Keratinocyte (primary cell): ENCODE results near the gene EIF2A. TPM values are rescaled to one million over a fixed set of nuclear protein-coding genes. Genes with fewer than 3 reads are reported as not detected.

ENCODE experiments used
- DNase-seq: peaks from one replicate; pipeline ENCODE4 v3.0.0-alpha.2; 2011; ENCODE audit warnings: low read depth, missing footprints, low spot score
- FAIRE-seq: peaks from 2 replicates; lab custom pipeline; 2011; peaks lifted over from hg19 to GRCh38; lab: Jason Lieb, UNC
- H2AFZ ChIP-seq: 2 replicates; pipeline ENCODE4 v1.6.0; 2012; ENCODE audit warnings: low read length, control low read depth, inconsistent platforms; ENCODE audit not compliant: control insufficient read depth
- H3K27ac ChIP-seq: 2 replicates; pipeline ENCODE4 v1.5.1; 2011; ENCODE audit warnings: low read length; ENCODE audit not compliant: control insufficient read depth, insufficient read depth
- H3K27me3 ChIP-seq: 3 replicates; pipeline ENCODE4 v1.6.0; 2011; ENCODE audit warnings: low read length; ENCODE audit not compliant: control insufficient read depth, insufficient read depth; ENCODE audit errors: extremely low read depth
- H3K36me3 ChIP-seq, 2 experiments: 2 replicates in 1 of 2; 3 replicates in 1 of 2; pipeline ENCODE4 v1.5.1; 2011; ENCODE audit warnings: low read length in 2 of 2, mild to moderate bottlenecking in 1 of 2; ENCODE audit not compliant: control insufficient read depth in 2 of 2, insufficient read depth in 2 of 2; ENCODE audit errors: extremely low read depth in 1 of 2
- H3K4me1 ChIP-seq: 3 replicates; pipeline ENCODE4 v1.5.1; 2011; ENCODE audit warnings: low read length; ENCODE audit not compliant: control insufficient read depth, insufficient read depth; ENCODE audit errors: extremely low read depth
- H3K4me2 ChIP-seq: 3 replicates; pipeline ENCODE4 v1.6.0; 2011; ENCODE audit warnings: low read depth, low read length; ENCODE audit not compliant: control insufficient read depth, insufficient read depth; ENCODE audit errors: extremely low read depth
- H3K4me3 ChIP-seq, 3 experiments: fragments of 200-600 bp in 1 of 3; sonication (generic) in 1 of 3; 2 replicates in 2 of 3; 3 replicates in 1 of 3; pipeline ENCODE4 v1.5.1; 2011 to 2016; ENCODE audit warnings: low read length in 3 of 3, mild to moderate bottlenecking in 3 of 3, control low read depth in 2 of 3, inconsistent platforms in 1 of 3, low read depth in 1 of 3, mixed read lengths in 1 of 3, mixed run types in 1 of 3, moderate library complexity in 1 of 3; ENCODE audit not compliant: control insufficient read depth in 2 of 3, insufficient read depth in 2 of 3; ENCODE audit errors: extremely low read depth in 1 of 3
- H3K79me2 ChIP-seq: 2 replicates; pipeline ENCODE4 v1.6.0; 2012; ENCODE audit warnings: low read length; ENCODE audit not compliant: control insufficient read depth, insufficient read depth
- H3K9ac ChIP-seq: 3 replicates; pipeline ENCODE4 v1.6.0; 2011; ENCODE audit warnings: low read length; ENCODE audit not compliant: control insufficient read depth, insufficient read depth; ENCODE audit errors: extremely low read depth
- H3K9me1 ChIP-seq: 3 replicates; pipeline ENCODE4 v1.6.0; 2011; ENCODE audit warnings: low read length; ENCODE audit not compliant: control insufficient read depth, insufficient read depth; ENCODE audit errors: extremely low read depth
- H3K9me3 ChIP-seq: 2 replicates; pipeline ENCODE4 v1.5.1; 2012; ENCODE audit warnings: low read depth, low read length; ENCODE audit not compliant: control insufficient read depth
- H4K20me1 ChIP-seq: 3 replicates; pipeline ENCODE4 v1.6.0; 2011; ENCODE audit warnings: low read length; ENCODE audit not compliant: control insufficient read depth, insufficient read depth; ENCODE audit errors: extremely low read depth
- EZH2 ChIP-seq: IDR thresholded peaks from one replicate; pipeline ENCODE4 v1.6.1; 2012; ENCODE audit warnings: inconsistent platforms, mild to moderate bottlenecking, low read length, moderate library complexity
- dilution Hi-C: fragments of 300-500 bp; cut with MboI; formaldehyde crosslinking; loops from one replicate; pipeline ENCODE4 v1.7.0; 2020; ENCODE audit warnings: low sequenced_read_pairs; ENCODE audit not compliant: extremely low pct_ligation_motif_present
- polyA plus RNA-seq, 5 experiments: library from polyadenylated mRNA; depleted of rRNA in 3 of 5; stranded (reverse) in 3 of 5; stranded (forward) in 1 of 5; unstranded in 1 of 5; fragments of >200 nt; gene quantifications; 1 replicate in 1 of 5; 2 replicates in 3 of 5; 3 replicates in 1 of 5; pipeline versions ENCODE4 v1.2.1 to v1.2.3, GENCODE V29; 2011 to 2012; ENCODE audit warnings: missing spikeins in 2 of 5, low read depth in 1 of 5, low replicate concordance in 1 of 5
- TF ChIP-seq, protein P1 (sequence below), 3 experiments: IDR thresholded peaks in 1 of 3; conservative IDR thresholded peaks in 1 of 3; optimal IDR thresholded peaks in 1 of 3; 2 replicates in 2 of 3; 3 replicates in 1 of 3; pipeline versions ENCODE3 to v1.5.1; 2011; ENCODE audit warnings: low read length in 3 of 3, mild to moderate bottlenecking in 3 of 3, moderate library complexity in 2 of 3, control low read depth in 1 of 3, inconsistent platforms in 1 of 3; ENCODE audit not compliant: insufficient read depth in 2 of 3; ENCODE audit errors: extremely low read depth in 1 of 3

The EIF2A gene
- polyA plus RNA-seq, 1 donor (not counting 4 experiments of a cell fraction or from before 2014, with no cell fraction given) = 104 TPM

GRCh38 chr3:150511122-150511821, 35.3 kb upstream of the EIF2A start:
- H3K4me3 ChIP-seq = no peak overlapping the region
- H3K9me3 ChIP-seq = no peaks in the 10 kb centered on the region
- no peaks in the 10 kb centered on the region for H3K36me3 ChIP-seq
- no peaks in the 10 kb centered on the region for H3K9me1 ChIP-seq
- H4K20me1 ChIP-seq = no peaks in the 10 kb centered on the region
- H3K27me3 ChIP-seq = no peaks in the 10 kb centered on the region
- DNase-seq = no peak
- H3K4me1 ChIP-seq = peaks cover 5% of the 10 kb centered on the region
- no peak for TF ChIP-seq EZH2
- TF ChIP-seq, protein P1, sequence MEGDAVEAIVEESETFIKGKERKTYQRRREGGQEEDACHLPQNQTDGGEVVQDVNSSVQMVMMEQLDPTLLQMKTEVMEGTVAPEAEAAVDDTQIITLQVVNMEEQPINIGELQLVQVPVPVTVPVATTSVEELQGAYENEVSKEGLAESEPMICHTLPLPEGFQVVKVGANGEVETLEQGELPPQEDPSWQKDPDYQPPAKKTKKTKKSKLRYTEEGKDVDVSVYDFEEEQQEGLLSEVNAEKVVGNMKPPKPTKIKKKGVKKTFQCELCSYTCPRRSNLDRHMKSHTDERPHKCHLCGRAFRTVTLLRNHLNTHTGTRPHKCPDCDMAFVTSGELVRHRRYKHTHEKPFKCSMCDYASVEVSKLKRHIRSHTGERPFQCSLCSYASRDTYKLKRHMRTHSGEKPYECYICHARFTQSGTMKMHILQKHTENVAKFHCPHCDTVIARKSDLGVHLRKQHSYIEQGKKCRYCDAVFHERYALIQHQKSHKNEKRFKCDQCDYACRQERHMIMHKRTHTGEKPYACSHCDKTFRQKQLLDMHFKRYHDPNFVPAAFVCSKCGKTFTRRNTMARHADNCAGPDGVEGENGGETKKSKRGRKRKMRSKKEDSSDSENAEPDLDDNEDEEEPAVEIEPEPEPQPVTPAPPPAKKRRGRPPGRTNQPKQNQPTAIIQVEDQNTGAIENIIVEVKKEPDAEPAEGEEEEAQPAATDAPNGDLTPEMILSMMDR (optimal IDR thresholded peaks at IDR 0.05 in 1 of 3, IDR thresholded peaks at IDR 0.05 in 1 of 3, conservative IDR thresholded peaks at IDR 0.05 in 1 of 3; ENCODE audit: extremely low read depth in 1 of 3, insufficient read depth in 2 of 3, low read length in 3 of 3) = no peak
- dilution Hi-C loops = no loop called here
- H3K9ac ChIP-seq = no peak overlapping the region
- no peaks in the 10 kb centered on the region for H3K79me2 ChIP-seq
- no peak overlapping the region for H3K4me2 ChIP-seq
- no peak overlapping the region for H2AFZ ChIP-seq
- no peak for FAIRE-seq
- no peak overlapping the region for H3K27ac ChIP-seq

- H3K79me2 ChIP-seq = no peaks in the 10 kb centered on the region
- no peak overlapping the region for H3K27ac ChIP-seq
- no peak overlapping the region for H3K4me3 ChIP-seq
- FAIRE-seq = no peak
- DNase-seq = no peak
- no peak overlapping the region for H2AFZ ChIP-seq
- H3K27me3 ChIP-seq = no peaks in the 10 kb centered on the region
- peaks cover 6% of the 10 kb centered on the region for H3K9me3 ChIP-seq
- dilution Hi-C loops = no loop called here
- no peak overlapping the region for H3K9ac ChIP-seq
- H3K36me3 ChIP-seq = no peaks in the 10 kb centered on the region
- no peaks in the 10 kb centered on the region for H4K20me1 ChIP-seq
- H3K4me1 ChIP-seq = peaks cover 8% of the 10 kb centered on the region
- TF ChIP-seq EZH2 = no peak
- TF ChIP-seq, protein P1 (optimal IDR thresholded peaks at IDR 0.05 in 1 of 3, IDR thresholded peaks at IDR 0.05 in 1 of 3, conservative IDR thresholded peaks at IDR 0.05 in 1 of 3; ENCODE audit: extremely low read depth in 1 of 3, insufficient read depth in 2 of 3, low read length in 3 of 3) = no peak
- no peak overlapping the region for H3K4me2 ChIP-seq
- no peaks in the 10 kb centered on the region for H3K9me1 ChIP-seq
These were observed 31.4 kb upstream of the EIF2A start for GRCh38 chr3:150515210-150515609.
